Osteocyte (in vitro differentiated cells): Measurements from ENCODE around the gene SLC39A11. TPM values are rescaled to one million over a fixed set of nuclear protein-coding genes. Genes with fewer than 3 reads are reported as not detected.
"Not testable (repeated sequence)": the region's sequence is repeated elsewhere in the genome, so short reads cannot be mapped to it uniquely, and the experiment has no call there.

Experiments
- DNase-seq: peaks from one replicate; pipeline ENCODE4 v3.0.0; 2021; ENCODE audit warnings: mixed read lengths; ENCODE audit not compliant: unreplicated experiment; ENCODE audit errors: extremely low spot score
- H3K27ac Mint-ChIP-seq: one replicate; pipeline ENCODE4 v1.8.0; 2021; ENCODE audit warnings: mild to moderate bottlenecking, mixed read lengths; ENCODE audit not compliant: unreplicated experiment
- H3K27me3 Mint-ChIP-seq: one replicate; pipeline ENCODE4 v1.8.0; 2021; ENCODE audit warnings: mixed read lengths; ENCODE audit not compliant: unreplicated experiment
- H3K36me3 Mint-ChIP-seq: one replicate; pipeline ENCODE4 v1.8.0; 2021; ENCODE audit warnings: mixed read lengths; ENCODE audit not compliant: unreplicated experiment
- H3K4me1 Mint-ChIP-seq: one replicate; pipeline ENCODE4 v1.8.0; 2021; ENCODE audit warnings: mixed read lengths; ENCODE audit not compliant: unreplicated experiment
- H3K4me3 Mint-ChIP-seq: one replicate; pipeline ENCODE4 v1.8.0; 2021; ENCODE audit warnings: mild to moderate bottlenecking, moderate library complexity, mixed read lengths; ENCODE audit not compliant: unreplicated experiment
- H3K9me3 Mint-ChIP-seq: one replicate; pipeline ENCODE4 v1.8.0; 2021; ENCODE audit warnings: mixed read lengths; ENCODE audit not compliant: unreplicated experiment
- CTCF ChIP-seq: fragments of 200-600 bp; sonication (generic); IDR thresholded peaks from 2 replicates; pipeline ENCODE4 v1.5.0; 2021; ENCODE audit warnings: antibody characterized with exemption, mild to moderate bottlenecking, moderate library complexity
- total RNA-seq: library from RNA; stranded (reverse); gene quantifications from 2 replicates; pipeline ENCODE4 v1.2.1, GENCODE V29; 2021

The SLC39A11 gene
- total RNA-seq, 1 donor from 2014 or later = 50.2 TPM

- no peak overlapping the region for H3K4me3 Mint-ChIP-seq
- H3K9me3 Mint-ChIP-seq = no peaks in the 10 kb centered on the region
- no peaks in the 10 kb centered on the region for H3K27me3 Mint-ChIP-seq
- no peak overlapping the region for H3K27ac Mint-ChIP-seq
- H3K4me1 Mint-ChIP-seq = no peaks in the 10 kb centered on the region
- TF ChIP-seq CTCF = no peak
- peaks cover 27% of the 10 kb centered on the region for H3K36me3 Mint-ChIP-seq
- DNase-seq = no peak
These were observed 448.0 kb downstream of the SLC39A11 start for GRCh38 chr17:72644492-72644891.

- Mint-ChIP-seq H3K36me3 (peaks cover 25% of the 10 kb centered on the region), H3K9me3 (no peaks in the 10 kb centered on the region)
These were observed 448.8 kb downstream of the SLC39A11 start for GRCh38 chr17:72643575-72644216.

GRCh38 chr17:72642720-72643119, 449.8 kb downstream of the SLC39A11 start:
- no peaks in the 10 kb centered on the region for H3K4me1 Mint-ChIP-seq
- no peak for DNase-seq
- H3K9me3 Mint-ChIP-seq = no peaks in the 10 kb centered on the region
- no peak overlapping the region for H3K4me3 Mint-ChIP-seq
- peaks cover 21% of the 10 kb centered on the region for H3K36me3 Mint-ChIP-seq
- H3K27me3 Mint-ChIP-seq = no peaks in the 10 kb centered on the region
- no peak for TF ChIP-seq CTCF
- no peak overlapping the region for H3K27ac Mint-ChIP-seq

More at GRCh38 chr17:72643575-72644216, 448.8 kb downstream of the SLC39A11 start:
- Mint-ChIP-seq H3K4me3 (no peak overlapping the region), H3K27me3 (no peaks in the 10 kb centered on the region), H3K4me1 (no peaks in the 10 kb centered on the region), H3K27ac (no peak overlapping the region)
- TF ChIP-seq CTCF = no peak
- DNase-seq = no peak

GRCh38 chr17:72640415-72641165, 451.9 kb downstream of the SLC39A11 start:
- Mint-ChIP-seq H3K36me3 (peaks cover 11% of the 10 kb centered on the region), H3K4me3 (no peak overlapping the region), H3K27me3 (no peaks in the 10 kb centered on the region), H3K9me3 (no peaks in the 10 kb centered on the region), H3K27ac (no peak overlapping the region), H3K4me1 (no peaks in the 10 kb centered on the region)
- no peak for DNase-seq
- no peak for TF ChIP-seq CTCF

- DNase-seq = no peak
- Mint-ChIP-seq H3K36me3 (peaks cover 7% of the 10 kb centered on the region), H3K4me3 (no peak overlapping the region), H3K27me3 (no peaks in the 10 kb centered on the region), H3K9me3 (no peaks in the 10 kb centered on the region), H3K4me1 (no peaks in the 10 kb centered on the region), H3K27ac (no peak overlapping the region)
- TF ChIP-seq CTCF = no peak
These were observed 452.8 kb downstream of the SLC39A11 start for GRCh38 chr17:72639711-72640110.

GRCh38 chr17:72638932-72639331, 453.6 kb downstream of the SLC39A11 start:
- not testable (repeated sequence) for H3K27ac Mint-ChIP-seq, H3K27me3 Mint-ChIP-seq, H3K36me3 Mint-ChIP-seq, H3K4me1 Mint-ChIP-seq, DNase-seq, H3K9me3 Mint-ChIP-seq, H3K4me3 Mint-ChIP-seq
